ENCODE data around the gene BICDL1.
"Not testable (repeated sequence)": the region's sequence is repeated elsewhere in the genome, so short reads cannot be mapped to it uniquely, and the experiment has no call there.

Gene BICDL1

GRCh38 chr12:119988472-119989360 lies at the start of gene BICDL1:
Gene BICDL1, plus strand, starts transcription at chr12:119989236. Its CDS starts 633 bp downstream, at chr12:119989869.
- DNase-seq (ENCODE audit: low spot score), result peak; percentile 63

- no peak for DNase-seq (ENCODE audit: low spot score)
These were observed 48.1 kb upstream of the BICDL1 start for GRCh38 chr12:119940897-119941296.

- DNase-seq (ENCODE audit: low spot score), result no peak
These were observed 46.6 kb upstream of the BICDL1 start for GRCh38 chr12:119942386-119942785.

- DNase-seq (ENCODE audit: low spot score), result no peak
These were observed 42.8 kb upstream of the BICDL1 start for GRCh38 chr12:119946213-119946612.

GRCh38 chr12:119949145-119949544 lies 39.9 kb upstream of the BICDL1 start:
- DNase-seq (ENCODE audit: low spot score), result no peak

- no peak for DNase-seq (ENCODE audit: low spot score)
These were observed 39.4 kb upstream of the BICDL1 start for GRCh38 chr12:119949594-119949993.

- no peak for DNase-seq (ENCODE audit: low spot score)
These were observed 33.0 kb upstream of the BICDL1 start for GRCh38 chr12:119956047-119956446.

GRCh38 chr12:119957135-119957534 lies 31.9 kb upstream of the BICDL1 start:
- no peak for DNase-seq (ENCODE audit: low spot score)

GRCh38 chr12:119959435-119959834 lies 29.6 kb upstream of the BICDL1 start:
- no peak for DNase-seq (ENCODE audit: low spot score)

GRCh38 chr12:119964123-119964522 lies 24.9 kb upstream of the BICDL1 start:
- no peak for DNase-seq (ENCODE audit: low spot score)

GRCh38 chr12:119964929-119965328 lies 24.1 kb upstream of the BICDL1 start:
- DNase-seq (ENCODE audit: low spot score), result no peak

GRCh38 chr12:119980242-119980641 lies 8.8 kb upstream of the BICDL1 start:
- no peak for DNase-seq (ENCODE audit: low spot score)

GRCh38 chr12:119980702-119981101 lies 8.3 kb upstream of the BICDL1 start:
- not testable (repeated sequence) for DNase-seq (ENCODE audit: low spot score)

GRCh38 chr12:119989361-119989730 lies 310 bp downstream of the BICDL1 start:
- DNase-seq (ENCODE audit: low spot score), result peak; percentile 38

- peak; percentile 61 for DNase-seq (ENCODE audit: low spot score)
These were observed 820 bp downstream of the BICDL1 start for GRCh38 chr12:119989731-119990381.

GRCh38 chr12:119990382-119990874 lies 1.4 kb downstream of the BICDL1 start:
- no peak for DNase-seq (ENCODE audit: low spot score)

- DNase-seq (ENCODE audit: low spot score), result no peak
These were observed 3.2 kb downstream of the BICDL1 start for GRCh38 chr12:119992129-119992705.

- DNase-seq (ENCODE audit: low spot score), result no peak
These were observed 6.0 kb downstream of the BICDL1 start for GRCh38 chr12:119994892-119995658.

- DNase-seq (ENCODE audit: low spot score), result no peak
These were observed 7.4 kb downstream of the BICDL1 start for GRCh38 chr12:119996417-119996816.

GRCh38 chr12:119998471-119999245 lies 9.6 kb downstream of the BICDL1 start:
- DNase-seq (ENCODE audit: low spot score), result no peak

GRCh38 chr12:120000556-120000955 lies 11.5 kb downstream of the BICDL1 start:
- DNase-seq (ENCODE audit: low spot score), result no peak

Data from Ammon's horn (tissue), 1 donor.